Natural killer cell (primary cell): Measurements from ENCODE around the gene CDCA7. TPM values are rescaled to one million over a fixed set of nuclear protein-coding genes. Genes with fewer than 3 reads are reported as not detected.

Source experiments
- ATAC-seq, 3 donors: fragments of 150-1000 bp in 2 of 3; fragments of 200-7000 bp in 1 of 3; cut with Tn5 transposase; 1 replicate in 1 of 3; 2 replicates in 2 of 3; pipeline ENCODE4 v1.10.0; 2021; ENCODE audit warnings: mild to moderate bottlenecking in 2 of 3, moderate library complexity in 2 of 3
- DNase-seq, 2 donors: peaks; one replicate each; pipeline versions ENCODE4 v3.0.0 to v3.0.0-alpha.2; 2013 to 2021; ENCODE audit warnings: mixed read lengths in 1 of 2
- H3K27ac ChIP-seq: one replicate; pipeline ENCODE4 v1.5.1; 2013; ENCODE audit warnings: mild to moderate bottlenecking, low read length
- H3K27me3 ChIP-seq: one replicate; pipeline ENCODE4 v1.6.1; 2013; ENCODE audit warnings: low read length; ENCODE audit not compliant: control insufficient read depth, insufficient read depth
- H3K36me3 ChIP-seq: one replicate; pipeline ENCODE4 v1.6.1; 2013; ENCODE audit warnings: low read length; ENCODE audit not compliant: control insufficient read depth, insufficient read depth
- H3K4me1 ChIP-seq: one replicate; pipeline ENCODE4 v1.6.1; 2013; ENCODE audit warnings: low read length; ENCODE audit not compliant: control insufficient read depth, insufficient read depth
- H3K4me3 ChIP-seq: one replicate; pipeline ENCODE4 v1.5.1; 2013; ENCODE audit warnings: low read length
- H3K9me3 ChIP-seq: one replicate; pipeline ENCODE4 v1.6.1; 2013; ENCODE audit warnings: low read length; ENCODE audit not compliant: control insufficient read depth, insufficient read depth
- H3K27ac Mint-ChIP-seq, 2 donors: one replicate each; pipeline ENCODE4 v1.8.0; 2022; ENCODE audit warnings: mild to moderate bottlenecking in 2 of 2, mixed read lengths in 2 of 2, moderate library complexity in 1 of 2
- H3K27me3 Mint-ChIP-seq, 2 donors: one replicate each; pipeline ENCODE4 v1.8.0; 2022; ENCODE audit warnings: low read depth in 2 of 2, mixed read lengths in 2 of 2
- H3K36me3 Mint-ChIP-seq: one replicate; pipeline ENCODE4 v1.8.0; 2022; ENCODE audit warnings: mixed read lengths
- H3K4me1 Mint-ChIP-seq, 2 donors: one replicate each; pipeline ENCODE4 v1.8.0; 2022; ENCODE audit warnings: mixed read lengths in 2 of 2
- H3K4me3 Mint-ChIP-seq: one replicate; pipeline ENCODE4 v1.8.0; 2022; ENCODE audit warnings: mild to moderate bottlenecking, moderate library complexity, mixed read lengths
- H3K9me3 Mint-ChIP-seq, 2 donors: one replicate each; pipeline ENCODE4 v1.8.0; 2022; ENCODE audit warnings: mixed read lengths in 2 of 2
- CTCF ChIP-seq: fragments of 200-600 bp; IDR thresholded peaks from one replicate; pipeline ENCODE4 v1.8.0; 2022; ENCODE audit warnings: antibody characterized with exemption
- WGBS: methylation state at CpG from one replicate; pipeline ENCODE4 v1.1.7; 2013; ENCODE audit warnings: missing lambda C conversion rate; ENCODE audit not compliant: insufficient coverage; 5-methylcytosine and 5-hydroxymethylcytosine counted together
- intact Hi-C: fragments of 100-400 bp; cut with micrococcal nuclease; formaldehyde crosslinking; loops from one replicate; pipeline ENCODE4 v1.14.2; 2022
- total RNA-seq, 4 donors: library from RNA; stranded (reverse); fragments of 120-200 nt in 1 of 4; gene quantifications; one replicate each; pipeline versions ENCODE4 v1.2.3 to v1.2.4, GENCODE V29; 2013 to 2022

The CDCA7 gene
- total RNA-seq, 3 donors from 2014 or later (not counting 1 experiment from before 2014, with no cell fraction given), result 1.4 to 1.6 (median 1.5) TPM

- intact Hi-C loops, result no loop called here
Observed at GRCh38 chr2:173346035-173346434, 8.6 kb upstream of the CDCA7 start.

GRCh38 chr2:173347305-173348168 is 7.1 kb upstream of the CDCA7 start:
- Histone ChIP-seq H3K36me3 (no peaks in the 10 kb centered on the region), H3K27ac (no peak overlapping the region), H3K27me3 (no peaks in the 10 kb centered on the region), H3K4me3 (no peak overlapping the region), H3K9me3 (peaks cover 12% of the 10 kb centered on the region), H3K4me1 (no peaks in the 10 kb centered on the region)
- Mint-ChIP-seq H3K36me3 (no peaks in the 10 kb centered on the region), H3K27ac (no peak overlapping the region), H3K27me3 (peaks cover 9 to 11% of the 10 kb centered on the region in 2 donors), H3K9me3 (peaks cover 2% of the 10 kb centered on the region in 2 donors), H3K4me3 (no peak overlapping the region), H3K4me1 (no peaks in the 10 kb centered on the region)
- intact Hi-C loops, result no loop called here
- ATAC-seq (no peak), DNase-seq (no peak)
- TF ChIP-seq CTCF, result no peak
- 91% methylated on average over 8 of the region's 8 CpGs for WGBS

More at GRCh38 chr2:173346035-173346434, 8.6 kb upstream of the CDCA7 start:
- H3K9me3 Mint-ChIP-seq, result peaks cover 2% of the 10 kb centered on the region in 2 donors
- Histone ChIP-seq H3K4me1 (no peaks in the 10 kb centered on the region), H3K9me3 (peaks cover 12% of the 10 kb centered on the region), H3K4me3 (no peak overlapping the region), H3K36me3 (no peaks in the 10 kb centered on the region), H3K27ac (no peak overlapping the region), H3K27me3 (no peaks in the 10 kb centered on the region)
- H3K4me3 Mint-ChIP-seq, result no peak overlapping the region
- H3K27ac Mint-ChIP-seq, result no peak overlapping the region
- TF ChIP-seq CTCF, result no peak
- 78% methylated on average over 6 of the region's 6 CpGs for WGBS
- H3K36me3 Mint-ChIP-seq, result no peaks in the 10 kb centered on the region
- H3K27me3 Mint-ChIP-seq, result peaks cover 6 to 7% of the 10 kb centered on the region in 2 donors
- DNase-seq (no peak), ATAC-seq (no peak)
- H3K4me1 Mint-ChIP-seq, result no peaks in the 10 kb centered on the region

DNA sequence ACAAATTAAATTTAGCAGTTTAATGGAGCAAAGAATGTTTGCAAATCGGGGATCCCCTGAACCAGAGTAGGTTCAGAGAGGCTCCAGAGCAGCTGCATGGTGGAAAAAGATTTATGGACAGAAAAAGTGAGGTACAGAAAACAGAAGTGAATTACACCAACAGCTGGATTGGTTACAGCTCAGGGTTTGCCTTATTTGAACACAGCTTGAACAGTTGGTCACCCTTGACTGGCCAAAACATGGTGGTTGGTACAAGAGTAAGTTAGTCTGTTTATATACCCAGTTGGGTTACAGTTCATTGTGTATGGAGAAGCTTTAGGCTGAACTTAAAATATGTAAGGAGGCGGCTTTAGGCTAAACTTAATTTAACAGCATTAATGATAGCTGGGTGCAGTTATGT is 5.4 kb upstream of the CDCA7 start:
- no peak for TF ChIP-seq CTCF
- H3K36me3 ChIP-seq, result no peaks in the 10 kb centered on the region
- Mint-ChIP-seq H3K27me3 (peaks cover 23 to 26% of the 10 kb centered on the region in 2 donors), H3K36me3 (no peaks in the 10 kb centered on the region), H3K4me3 (no peak overlapping the region), H3K9me3 (peaks cover 2% of the 10 kb centered on the region in 2 donors), H3K27ac (no peak overlapping the region), H3K4me1 (peaks cover 7 to 8% of the 10 kb centered on the region in 2 donors)
- H3K27ac ChIP-seq, result no peak overlapping the region
- no peak for ATAC-seq
- H3K4me1 ChIP-seq, result peaks cover 3% of the 10 kb centered on the region
- DNase-seq, result no peak
- no peak overlapping the region for H3K4me3 ChIP-seq
- WGBS, result 75% methylated on average over 2 of the region's 2 CpGs
- H3K9me3 ChIP-seq, result peaks cover 12% of the 10 kb centered on the region
- intact Hi-C loops, result no loop called here
- H3K27me3 ChIP-seq, result peaks cover 5% of the 10 kb centered on the region
